DND-41 (cell line): Measurements from ENCODE around the gene KNTC1.
"Not testable (repeated sequence)": the region's sequence is repeated elsewhere in the genome, so short reads cannot be mapped to it uniquely, and the experiment has no call there.

Source experiments
- ATAC-seq: fragments of 200-7000 bp; cut with Tn5 transposase; 3 replicates; pipeline ENCODE4 v1.9.1; 2021; ENCODE audit warnings: low read depth; ENCODE audit not compliant: insufficient read depth
- DNase-seq: peaks from one replicate; pipeline ENCODE4 v3.0.0-alpha.2; 2020
- H2AFZ ChIP-seq: 2 replicates; pipeline ENCODE4 v1.6.0; 2012; ENCODE audit warnings: low read depth, low read length
- H3K27ac ChIP-seq: 2 replicates; pipeline ENCODE4 v1.5.1; 2012; ENCODE audit warnings: low read length, inconsistent platforms
- H3K27me3 ChIP-seq: fragments of 200-600 bp; sonication (generic); 2 replicates; pipeline ENCODE4 v1.6.0; 2012; ENCODE audit warnings: low read length, mild to moderate bottlenecking, inconsistent platforms; ENCODE audit not compliant: insufficient read depth, poor library complexity
- H3K36me3 ChIP-seq: 2 replicates; pipeline ENCODE4 v1.5.1; 2012; ENCODE audit warnings: low read length, inconsistent platforms; ENCODE audit not compliant: insufficient read depth
- H3K4me1 ChIP-seq: 2 replicates; pipeline ENCODE4 v1.5.1; 2012; ENCODE audit warnings: mild to moderate bottlenecking, low read length; ENCODE audit not compliant: insufficient read depth
- H3K4me2 ChIP-seq: 2 replicates; pipeline ENCODE4 v1.6.0; 2012; ENCODE audit warnings: mild to moderate bottlenecking, moderate library complexity, low read length, inconsistent platforms; ENCODE audit not compliant: insufficient read depth
- H3K4me3 ChIP-seq, 2 experiments: fragments of 200-600 bp in 1 of 2; shearing (Covaris generic) in 1 of 2; 2 replicates each; pipeline ENCODE4 v1.5.1; 2012 to 2016; ENCODE audit warnings: inconsistent platforms in 2 of 2, low read length in 2 of 2, mild to moderate bottlenecking in 2 of 2, low read depth in 1 of 2, moderate library complexity in 1 of 2
- H3K79me2 ChIP-seq: 2 replicates; pipeline ENCODE4 v1.6.0; 2012; ENCODE audit warnings: low read length, inconsistent platforms; ENCODE audit not compliant: insufficient read depth
- H3K9ac ChIP-seq: 2 replicates; pipeline ENCODE4 v1.6.0; 2012; ENCODE audit warnings: low read depth, mild to moderate bottlenecking, inconsistent platforms, low read length, moderate library complexity
- H3K9me3 ChIP-seq: 2 replicates; pipeline ENCODE4 v1.5.1; 2012; ENCODE audit warnings: low read length, moderate library complexity, mild to moderate bottlenecking, inconsistent platforms; ENCODE audit not compliant: insufficient read depth, severe bottlenecking
- H4K20me1 ChIP-seq: 2 replicates; pipeline ENCODE4 v1.6.0; 2012; ENCODE audit warnings: low read length; ENCODE audit not compliant: insufficient read depth
- EZH2 ChIP-seq: IDR thresholded peaks from 3 replicates; pipeline ENCODE4 v1.6.1; 2012; ENCODE audit warnings: borderline replicate concordance, low read depth, mild to moderate bottlenecking, moderate library complexity, low read length, inconsistent platforms; ENCODE audit not compliant: severe bottlenecking
- TF ChIP-seq, protein P1 (sequence below): IDR thresholded peaks from 2 replicates; pipeline ENCODE4 v1.5.1; 2012; ENCODE audit warnings: borderline replicate concordance, low read length, moderate library complexity, mild to moderate bottlenecking; ENCODE audit not compliant: poor library complexity, severe bottlenecking; ENCODE audit errors: extremely low read depth

The KNTC1 gene

DNA sequence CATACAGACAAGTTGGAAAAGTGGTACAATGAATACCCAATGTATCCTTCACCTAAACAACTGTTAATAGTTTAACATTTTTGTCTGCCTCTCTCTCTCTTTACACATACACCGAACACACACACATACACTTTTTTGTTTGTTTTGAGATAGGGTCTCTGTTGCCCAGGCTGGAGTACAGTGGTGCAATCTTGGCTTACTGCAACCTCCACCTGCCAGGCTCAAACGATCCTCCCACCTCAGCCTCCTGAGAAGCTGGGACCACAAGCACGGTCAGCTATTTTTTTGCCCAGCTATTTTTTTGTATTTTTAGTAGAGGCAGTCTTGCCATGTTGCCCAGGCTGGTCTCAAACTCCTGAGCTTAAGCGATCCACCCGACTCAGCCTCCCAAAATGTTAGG lies 43.1 kb upstream of the KNTC1 start:
- Histone ChIP-seq H3K4me2 (no peak overlapping the region), H3K4me1 (no peaks in the 10 kb centered on the region), H3K4me3 (no peak overlapping the region), H3K9ac (no peak overlapping the region), H3K36me3 (peaks cover 94% of the 10 kb centered on the region), H3K79me2 (peaks cover 23% of the 10 kb centered on the region), H3K9me3 (no peaks in the 10 kb centered on the region), H3K27ac (no peak overlapping the region), H3K27me3 (no peaks in the 10 kb centered on the region), H4K20me1 (peaks cover 3% of the 10 kb centered on the region; the same call in 1 of the 2 replicates), H2AFZ (no peak overlapping the region)
- no peak for TF ChIP-seq EZH2
- TF ChIP-seq, protein P1, sequence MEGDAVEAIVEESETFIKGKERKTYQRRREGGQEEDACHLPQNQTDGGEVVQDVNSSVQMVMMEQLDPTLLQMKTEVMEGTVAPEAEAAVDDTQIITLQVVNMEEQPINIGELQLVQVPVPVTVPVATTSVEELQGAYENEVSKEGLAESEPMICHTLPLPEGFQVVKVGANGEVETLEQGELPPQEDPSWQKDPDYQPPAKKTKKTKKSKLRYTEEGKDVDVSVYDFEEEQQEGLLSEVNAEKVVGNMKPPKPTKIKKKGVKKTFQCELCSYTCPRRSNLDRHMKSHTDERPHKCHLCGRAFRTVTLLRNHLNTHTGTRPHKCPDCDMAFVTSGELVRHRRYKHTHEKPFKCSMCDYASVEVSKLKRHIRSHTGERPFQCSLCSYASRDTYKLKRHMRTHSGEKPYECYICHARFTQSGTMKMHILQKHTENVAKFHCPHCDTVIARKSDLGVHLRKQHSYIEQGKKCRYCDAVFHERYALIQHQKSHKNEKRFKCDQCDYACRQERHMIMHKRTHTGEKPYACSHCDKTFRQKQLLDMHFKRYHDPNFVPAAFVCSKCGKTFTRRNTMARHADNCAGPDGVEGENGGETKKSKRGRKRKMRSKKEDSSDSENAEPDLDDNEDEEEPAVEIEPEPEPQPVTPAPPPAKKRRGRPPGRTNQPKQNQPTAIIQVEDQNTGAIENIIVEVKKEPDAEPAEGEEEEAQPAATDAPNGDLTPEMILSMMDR = no peak
- no peak for DNase-seq
- no peak for ATAC-seq

DNA sequence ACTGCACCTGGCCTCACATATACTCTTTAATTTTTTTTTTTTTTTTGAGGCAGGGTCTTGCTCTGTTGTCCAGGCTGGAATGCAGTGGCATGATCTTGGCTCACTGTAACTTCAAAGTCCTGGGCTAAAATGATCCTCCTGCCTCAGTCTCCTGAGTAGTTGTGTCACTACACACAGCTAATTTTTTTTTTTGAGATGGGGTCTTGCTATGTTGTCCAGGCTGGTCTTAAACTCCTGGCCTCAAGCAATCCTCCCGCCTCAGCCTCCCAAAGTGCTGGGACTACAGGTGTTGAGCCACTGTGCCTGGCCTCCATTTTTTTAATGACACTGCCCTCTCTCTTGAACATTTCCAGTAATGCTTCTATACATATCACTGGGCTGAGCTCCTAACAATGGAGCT lies 42.7 kb upstream of the KNTC1 start:
- not testable (repeated sequence) for ATAC-seq, H2AFZ ChIP-seq, H3K4me2 ChIP-seq, H3K9ac ChIP-seq, DNase-seq, H3K27ac ChIP-seq, H4K20me1 ChIP-seq, H3K4me1 ChIP-seq, H3K9me3 ChIP-seq, H3K27me3 ChIP-seq, H3K4me3 ChIP-seq
- Histone ChIP-seq H3K36me3 (peaks cover 94% of the 10 kb centered on the region), H3K79me2 (peaks cover 26% of the 10 kb centered on the region)

DNA sequence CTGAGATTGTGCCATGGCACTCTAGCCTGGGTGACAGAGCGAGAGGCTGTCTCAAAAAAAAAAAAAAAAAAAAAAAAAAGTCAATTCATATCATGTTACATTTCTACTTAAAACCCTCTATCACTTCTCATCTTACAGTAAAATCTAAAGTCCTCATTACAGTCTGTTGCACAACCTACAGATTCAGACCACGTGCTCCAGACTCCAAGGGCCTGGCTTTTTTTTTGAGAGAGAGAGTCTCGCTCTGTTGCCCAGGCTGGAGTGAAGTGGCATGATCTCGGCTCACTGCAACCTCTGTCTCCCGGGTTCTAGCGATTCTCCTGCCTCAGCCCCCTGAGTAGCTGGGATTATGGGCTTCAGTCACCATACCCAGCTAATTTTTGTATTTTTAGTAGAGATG lies 40.7 kb upstream of the KNTC1 start:
- H3K4me1 ChIP-seq = not testable (repeated sequence)

DNA sequence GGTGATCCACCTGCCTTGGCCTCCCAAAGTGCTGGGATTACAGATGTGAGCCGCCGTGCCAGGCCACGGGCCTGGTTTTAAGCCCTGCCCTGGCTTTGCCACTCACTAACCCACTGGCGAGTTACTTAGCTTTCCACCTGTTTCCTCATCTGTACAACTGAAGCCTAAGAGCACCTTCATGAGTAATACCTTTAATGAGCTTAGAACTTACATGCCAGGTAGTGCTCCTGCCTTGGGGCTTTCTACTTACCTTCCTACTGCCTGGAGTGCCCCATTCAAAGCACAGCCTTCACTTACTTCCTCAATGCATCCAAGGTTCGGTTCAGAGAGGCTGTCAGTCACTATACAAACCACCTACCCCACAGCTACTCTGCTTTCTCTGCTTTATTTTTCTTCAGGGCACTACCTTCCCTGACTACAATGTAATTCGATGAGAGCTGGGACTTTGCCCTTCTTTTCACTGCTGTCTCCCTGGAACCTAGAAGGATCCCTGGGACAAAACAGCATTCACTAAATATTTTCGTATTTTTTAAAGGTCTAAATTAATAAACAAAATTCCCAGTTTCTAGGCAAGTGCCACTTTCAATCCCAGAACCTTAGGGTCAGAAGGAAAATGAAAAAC lies 40.1 kb upstream of the KNTC1 start:
- ATAC-seq (no peak), DNase-seq (no peak)
- peaks cover 35% of the 10 kb centered on the region for H3K79me2 ChIP-seq
- no peak overlapping the region for H3K27ac ChIP-seq
- H3K36me3 ChIP-seq = peaks cover 94% of the 10 kb centered on the region
- H3K4me1 ChIP-seq = no peaks in the 10 kb centered on the region
- no peak overlapping the region for H3K4me3 ChIP-seq
- no peak overlapping the region for H3K4me2 ChIP-seq
- no peak overlapping the region for H2AFZ ChIP-seq
- no peak overlapping the region for H3K9ac ChIP-seq
- peaks cover 3% of the 10 kb centered on the region; the same call in 1 of the 2 replicates for H4K20me1 ChIP-seq
- no peaks in the 10 kb centered on the region for H3K9me3 ChIP-seq
- no peak for TF ChIP-seq EZH2
- TF ChIP-seq, protein P1 = no peak
- H3K27me3 ChIP-seq = no peaks in the 10 kb centered on the region

More for the DNA sequence above, 40.7 kb upstream of the KNTC1 start:
- H3K4me3 ChIP-seq, DNase-seq, H3K9ac ChIP-seq, H3K9me3 ChIP-seq, H3K4me2 ChIP-seq, H2AFZ ChIP-seq, H4K20me1 ChIP-seq, H3K27ac ChIP-seq, H3K27me3 ChIP-seq, ATAC-seq: not testable (repeated sequence)
- H3K36me3 ChIP-seq = peaks cover 94% of the 10 kb centered on the region
- peaks cover 31% of the 10 kb centered on the region for H3K79me2 ChIP-seq

DNA sequence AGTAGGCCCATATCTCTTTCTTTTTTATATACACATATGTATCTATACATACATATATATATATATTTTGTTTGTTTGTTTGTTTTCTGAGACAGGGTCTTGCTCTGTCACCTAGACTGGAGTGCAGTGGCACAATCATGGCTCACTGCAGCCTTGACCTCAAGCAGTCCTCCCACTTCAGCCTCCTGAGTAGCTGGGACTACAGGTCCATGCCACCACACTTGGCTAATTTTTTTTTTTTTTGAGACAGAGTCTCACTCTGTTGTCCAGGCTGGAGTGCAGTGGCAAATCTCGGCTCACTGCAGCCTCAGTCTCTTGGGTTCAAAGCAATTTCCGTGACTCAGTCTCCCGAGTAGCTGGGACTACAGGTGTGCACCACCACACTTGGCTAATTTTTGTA lies 39.2 kb upstream of the KNTC1 start:
- H3K9ac ChIP-seq, H3K4me3 ChIP-seq, H3K9me3 ChIP-seq, ATAC-seq, H3K4me1 ChIP-seq, H4K20me1 ChIP-seq, H3K27me3 ChIP-seq, H3K27ac ChIP-seq, DNase-seq, H2AFZ ChIP-seq, H3K4me2 ChIP-seq: not testable (repeated sequence)
- H3K36me3 ChIP-seq = peaks cover 94% of the 10 kb centered on the region
- H3K79me2 ChIP-seq = peaks cover 41% of the 10 kb centered on the region
